GM19240 (cell line): Measurements from ENCODE around the gene PARVA.

Experiments
- DNase-seq: peaks from one replicate; pipeline ENCODE4 v3.0.0; 2011; ENCODE audit warnings: low spot score; ENCODE audit not compliant: insufficient read length

Gene PARVA

GRCh38 chr11:12376259-12377081 lies 901 bp upstream of the PARVA start:
- DNase-seq, result no peak

- no peak for DNase-seq
Observed at GRCh38 chr11:12377824-12378593, 638 bp downstream of the PARVA start.

- DNase-seq, result no peak
Observed at GRCh38 chr11:12380565-12381325, 3.4 kb downstream of the PARVA start.

GRCh38 chr11:12381875-12382274 lies 4.5 kb downstream of the PARVA start:
- DNase-seq, result no peak

GRCh38 chr11:12382451-12382850 lies 5.1 kb downstream of the PARVA start:
- no peak for DNase-seq

GRCh38 chr11:12386309-12386708 lies 8.9 kb downstream of the PARVA start:
- DNase-seq, result no peak

GRCh38 chr11:12386745-12387144 lies 9.4 kb downstream of the PARVA start:
- DNase-seq, result no peak

GRCh38 chr11:12388173-12388572 lies 10.8 kb downstream of the PARVA start:
- DNase-seq, result no peak

GRCh38 chr11:12388939-12389670 lies 11.7 kb downstream of the PARVA start:
- DNase-seq, result no peak

- no peak for DNase-seq
Observed at GRCh38 chr11:12389676-12390657, 12.6 kb downstream of the PARVA start.

- DNase-seq, result no peak
Observed at GRCh38 chr11:12390687-12391110, 13.3 kb downstream of the PARVA start.

- no peak for DNase-seq
Observed at GRCh38 chr11:12392672-12393071, 15.3 kb downstream of the PARVA start.

GRCh38 chr11:12393691-12394090 lies 16.3 kb downstream of the PARVA start:
- no peak for DNase-seq

GRCh38 chr11:12394601-12395000 lies 17.2 kb downstream of the PARVA start:
- no peak for DNase-seq

GRCh38 chr11:12395333-12395732 lies 18.0 kb downstream of the PARVA start:
- no peak for DNase-seq

GRCh38 chr11:12397931-12398334 lies 20.6 kb downstream of the PARVA start:
- no peak for DNase-seq

- no peak for DNase-seq
Observed at GRCh38 chr11:12399355-12399754, 22.0 kb downstream of the PARVA start.

- no peak for DNase-seq
Observed at GRCh38 chr11:12402025-12402424, 24.7 kb downstream of the PARVA start.

GRCh38 chr11:12402691-12403120 lies 25.3 kb downstream of the PARVA start:
- DNase-seq, result no peak
